Sigmoid colon (tissue), 4 donors: Measurements from ENCODE around the gene ARL9.

Experiments
- EP300 ChIP-seq, 4 donors: sonication (generic); formaldehyde crosslinking; IDR thresholded peaks; one replicate each; pipeline ENCODE4 v1.6.1; 2017; ENCODE audit warnings: antibody characterized with exemption in 4 of 4
- POLR2A ChIP-seq, 2 donors: fragments of 450-650 bp; IDR thresholded peaks; one replicate each; pipeline ENCODE4 v1.6.1; 2016; ENCODE audit warnings: antibody characterized with exemption in 2 of 2, mild to moderate bottlenecking in 2 of 2, moderate library complexity in 2 of 2
- POLR2AphosphoS5 ChIP-seq, 4 donors: sonication (generic); formaldehyde crosslinking; IDR thresholded peaks; one replicate each; pipeline ENCODE4 v1.6.1; 2017; ENCODE audit warnings: antibody characterized with exemption in 4 of 4
- TF ChIP-seq, protein P1 (sequence below), 4 experiments: fragments of 450-650 bp in 3 of 4; fragments of 200-600 bp in 1 of 4; IDR thresholded peaks; one replicate each; pipeline ENCODE4 v1.5.1; 2016 to 2019; ENCODE audit warnings: antibody characterized with exemption in 4 of 4, mild to moderate bottlenecking in 3 of 4, moderate library complexity in 2 of 4

DNA sequence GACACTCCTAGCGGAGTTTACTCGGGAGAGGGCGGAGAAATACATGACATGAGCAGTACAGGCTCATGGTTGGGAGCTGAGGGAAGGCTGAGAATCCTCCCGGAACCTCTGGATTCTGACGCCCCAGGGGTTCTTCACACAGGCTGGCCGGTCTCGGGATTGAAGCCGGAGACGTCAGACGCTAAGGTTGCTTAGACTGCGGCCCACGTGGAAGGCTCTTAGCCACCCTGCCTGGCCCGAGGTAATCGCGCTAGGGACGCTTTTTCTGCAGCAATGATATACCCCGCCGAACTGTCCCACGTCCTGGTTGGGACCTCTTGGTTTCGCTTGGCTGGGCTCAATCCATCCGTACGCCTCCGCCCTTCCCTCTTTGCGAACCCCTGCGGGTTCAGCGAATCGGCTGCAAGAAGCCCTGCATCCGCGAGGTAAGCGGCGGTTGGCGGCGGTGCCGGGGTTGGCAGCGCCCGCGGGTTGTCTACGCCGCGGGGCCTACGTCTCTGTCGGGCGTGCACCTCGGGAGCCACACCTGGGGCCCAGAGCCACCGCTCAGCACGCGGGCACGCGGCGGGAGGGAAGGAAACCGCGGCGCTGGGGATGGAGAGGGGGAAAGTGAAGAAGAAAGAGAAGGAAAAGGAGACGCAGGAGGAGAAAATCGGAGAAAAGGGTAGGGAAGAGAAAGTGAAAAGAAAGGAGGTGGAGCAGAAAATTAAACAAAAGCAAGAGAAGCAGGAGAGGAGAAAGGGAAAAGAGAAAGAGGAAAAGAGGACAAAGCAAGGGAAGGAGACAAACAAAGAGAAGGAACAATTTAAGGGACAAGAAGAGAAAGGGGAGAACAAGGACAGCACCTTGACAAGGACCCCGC is at the start of gene ARL9:
- TF ChIP-seq, protein P1, sequence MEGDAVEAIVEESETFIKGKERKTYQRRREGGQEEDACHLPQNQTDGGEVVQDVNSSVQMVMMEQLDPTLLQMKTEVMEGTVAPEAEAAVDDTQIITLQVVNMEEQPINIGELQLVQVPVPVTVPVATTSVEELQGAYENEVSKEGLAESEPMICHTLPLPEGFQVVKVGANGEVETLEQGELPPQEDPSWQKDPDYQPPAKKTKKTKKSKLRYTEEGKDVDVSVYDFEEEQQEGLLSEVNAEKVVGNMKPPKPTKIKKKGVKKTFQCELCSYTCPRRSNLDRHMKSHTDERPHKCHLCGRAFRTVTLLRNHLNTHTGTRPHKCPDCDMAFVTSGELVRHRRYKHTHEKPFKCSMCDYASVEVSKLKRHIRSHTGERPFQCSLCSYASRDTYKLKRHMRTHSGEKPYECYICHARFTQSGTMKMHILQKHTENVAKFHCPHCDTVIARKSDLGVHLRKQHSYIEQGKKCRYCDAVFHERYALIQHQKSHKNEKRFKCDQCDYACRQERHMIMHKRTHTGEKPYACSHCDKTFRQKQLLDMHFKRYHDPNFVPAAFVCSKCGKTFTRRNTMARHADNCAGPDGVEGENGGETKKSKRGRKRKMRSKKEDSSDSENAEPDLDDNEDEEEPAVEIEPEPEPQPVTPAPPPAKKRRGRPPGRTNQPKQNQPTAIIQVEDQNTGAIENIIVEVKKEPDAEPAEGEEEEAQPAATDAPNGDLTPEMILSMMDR (IDR thresholded peaks at IDR 0.05), result no peak
- TF ChIP-seq POLR2A (IDR thresholded peaks at IDR 0.05), result no peak
- no peak for TF ChIP-seq EP300 (IDR thresholded peaks at IDR 0.05)
- TF ChIP-seq POLR2AphosphoS5 (IDR thresholded peaks at IDR 0.05), result peak in 1 of 4 donors; percentile 37
